Astrocyte (in vitro differentiated cells and primary cell): Measurements from ENCODE around the gene FAM234A. TPM values are rescaled to one million over a fixed set of nuclear protein-coding genes. Genes with fewer than 3 reads are reported as not detected.

Experiments
- DNase-seq: peaks from one replicate; pipeline ENCODE4 v3.0.0-alpha.2; 2010; ENCODE audit warnings: low read depth
- FAIRE-seq: peaks from 2 replicates; lab custom pipeline; 2011; peaks lifted over from hg19 to GRCh38; lab: Jason Lieb, UNC
- H2AFZ ChIP-seq: 2 replicates; pipeline ENCODE4 v1.6.0; 2012; ENCODE audit warnings: low read depth, low read length, inconsistent platforms
- H3K27ac ChIP-seq: 2 replicates; pipeline ENCODE4 v1.5.1; 2011; ENCODE audit warnings: low read depth, low read length, inconsistent platforms
- H3K27me3 ChIP-seq: 2 replicates; pipeline ENCODE4 v1.6.0; 2011; ENCODE audit warnings: low read length, inconsistent platforms; ENCODE audit not compliant: insufficient read depth
- H3K36me3 ChIP-seq: 2 replicates; pipeline ENCODE4 v1.5.1; 2011; ENCODE audit warnings: low read length, inconsistent platforms; ENCODE audit not compliant: insufficient read depth
- H3K4me1 ChIP-seq: 2 replicates; pipeline ENCODE4 v1.5.1; 2011; ENCODE audit warnings: low read length, inconsistent platforms; ENCODE audit not compliant: insufficient read depth
- H3K4me2 ChIP-seq: 2 replicates; pipeline ENCODE4 v1.6.0; 2012; ENCODE audit warnings: low read length, inconsistent platforms
- H3K4me3 ChIP-seq: 2 replicates; pipeline ENCODE4 v1.5.1; 2011; ENCODE audit warnings: low read depth, mild to moderate bottlenecking, low read length, inconsistent platforms; ENCODE audit not compliant: insufficient read depth
- H3K79me2 ChIP-seq: 2 replicates; pipeline ENCODE4 v1.6.0; 2012; ENCODE audit warnings: mild to moderate bottlenecking, low read length, inconsistent platforms; ENCODE audit not compliant: insufficient read depth
- H3K9ac ChIP-seq: 2 replicates; pipeline ENCODE4 v1.6.0; 2012; ENCODE audit warnings: mild to moderate bottlenecking, low read length, inconsistent platforms
- H3K9me3 ChIP-seq: 2 replicates; pipeline ENCODE4 v1.5.1; 2012; ENCODE audit warnings: low read depth, mild to moderate bottlenecking, low read length, inconsistent platforms; ENCODE audit not compliant: insufficient read depth
- H4K20me1 ChIP-seq: 2 replicates; pipeline ENCODE4 v1.6.0; 2012; ENCODE audit warnings: low read length, inconsistent platforms; ENCODE audit not compliant: insufficient read depth
- H3K27ac Mint-ChIP-seq: one replicate; pipeline ENCODE4 v1.8.0; 2021; ENCODE audit warnings: mild to moderate bottlenecking, mixed read lengths; ENCODE audit not compliant: unreplicated experiment
- H3K27me3 Mint-ChIP-seq: one replicate; pipeline ENCODE4 v1.8.0; 2021; ENCODE audit warnings: low read depth, mixed read lengths; ENCODE audit not compliant: unreplicated experiment
- H3K36me3 Mint-ChIP-seq: one replicate; pipeline ENCODE4 v1.8.0; 2021; ENCODE audit warnings: low read depth, mixed read lengths; ENCODE audit not compliant: unreplicated experiment
- H3K4me1 Mint-ChIP-seq: one replicate; pipeline ENCODE4 v1.8.0; 2021; ENCODE audit warnings: low read depth, mixed read lengths; ENCODE audit not compliant: unreplicated experiment
- H3K4me3 Mint-ChIP-seq: one replicate; pipeline ENCODE4 v1.8.0; 2021; ENCODE audit warnings: mild to moderate bottlenecking, moderate library complexity, mixed read lengths; ENCODE audit not compliant: unreplicated experiment
- H3K9me3 Mint-ChIP-seq: one replicate; pipeline ENCODE4 v1.8.0; 2021; ENCODE audit warnings: mild to moderate bottlenecking, mixed read lengths; ENCODE audit not compliant: unreplicated experiment
- EZH2 ChIP-seq: IDR thresholded peaks from 2 replicates; pipeline ENCODE4 v1.6.1; 2012; ENCODE audit warnings: mild to moderate bottlenecking, low read length, inconsistent platforms; ENCODE audit not compliant: insufficient read depth
- total RNA-seq: library from RNA; stranded (reverse); gene quantifications from 2 replicates; pipeline ENCODE4 v1.2.1, GENCODE V29; 2021
- TF ChIP-seq, protein P1 (sequence below): IDR thresholded peaks from 2 replicates; pipeline ENCODE4 v1.5.1; 2011; ENCODE audit warnings: low read depth, mild to moderate bottlenecking, inconsistent platforms, low read length, moderate library complexity; ENCODE audit not compliant: insufficient read depth

Gene FAM234A
- total RNA-seq, 1 donor from 2014 or later, result 70.8 TPM

DNA sequence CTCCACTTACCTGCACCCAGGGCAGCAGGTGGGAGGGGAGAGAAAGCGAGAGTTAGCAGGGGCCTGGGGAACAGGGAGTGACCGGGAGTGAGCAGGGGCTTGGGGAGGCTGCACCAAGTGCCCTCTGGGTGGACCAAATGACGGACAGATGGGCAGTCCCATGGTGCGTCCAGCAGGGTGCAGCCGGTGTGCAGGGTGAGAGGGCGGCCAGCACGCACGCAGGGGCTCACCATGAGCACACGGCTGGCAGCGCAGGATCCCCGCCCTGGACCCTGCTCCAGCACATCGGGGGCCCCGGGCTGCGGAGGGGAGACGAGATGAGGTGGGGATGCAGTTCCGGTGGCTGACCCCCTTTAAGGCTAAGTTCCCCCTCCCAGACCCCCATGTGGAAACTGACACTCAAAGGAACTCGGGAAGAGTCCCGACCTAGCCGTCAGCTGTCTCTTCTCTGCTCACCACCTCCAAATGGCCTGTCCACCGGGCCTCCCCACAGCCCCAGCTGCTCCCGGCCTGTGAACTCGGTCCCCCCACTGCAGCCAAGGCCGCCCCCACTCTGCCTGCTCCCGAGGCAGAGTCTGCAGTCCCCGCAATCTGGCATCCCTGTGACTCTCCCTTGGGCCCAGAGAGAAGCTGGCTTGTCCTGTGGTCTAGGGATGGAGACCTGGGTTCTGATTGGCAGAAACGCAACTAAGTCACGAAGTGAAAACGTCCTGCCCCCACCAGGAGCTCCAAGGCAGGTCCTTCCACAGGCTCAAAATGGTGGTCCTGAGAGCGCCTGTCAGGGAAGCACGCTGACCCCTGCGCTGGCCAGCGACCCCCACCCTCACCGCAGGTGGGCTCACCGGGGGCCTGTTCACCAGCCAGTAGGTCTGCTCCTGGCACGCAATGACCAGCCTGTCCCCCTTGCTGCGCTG is 38.3 kb downstream of the FAM234A start:
- H3K4me1 Mint-ChIP-seq, result no peaks in the 10 kb centered on the region
- H3K4me2 ChIP-seq, result no peak overlapping the region
- H4K20me1 ChIP-seq, result no peaks in the 10 kb centered on the region
- FAIRE-seq (no peak), DNase-seq (no peak)
- no peaks in the 10 kb centered on the region for H3K79me2 ChIP-seq
- TF ChIP-seq EZH2, result no peak
- no peaks in the 10 kb centered on the region for H3K9me3 ChIP-seq
- H2AFZ ChIP-seq, result no peak overlapping the region
- H3K36me3 ChIP-seq, result no peaks in the 10 kb centered on the region
- H3K9ac ChIP-seq, result no peak overlapping the region
- no peak overlapping the region for H3K27ac ChIP-seq
- no peak overlapping the region for H3K4me3 Mint-ChIP-seq
- H3K36me3 Mint-ChIP-seq, result peaks cover 2% of the 10 kb centered on the region
- H3K4me1 ChIP-seq, result peaks cover 4% of the 10 kb centered on the region
- H3K9me3 Mint-ChIP-seq, result no peaks in the 10 kb centered on the region
- no peak overlapping the region for H3K4me3 ChIP-seq
- H3K27ac Mint-ChIP-seq, result no peak overlapping the region
- peaks cover 20% of the 10 kb centered on the region for H3K27me3 Mint-ChIP-seq
- no peaks in the 10 kb centered on the region for H3K27me3 ChIP-seq

GRCh38 chr16:273547-274421 is 39.2 kb downstream of the FAM234A start:
- FAIRE-seq (no peak), DNase-seq (no peak)
- H2AFZ ChIP-seq, result no peak overlapping the region
- Mint-ChIP-seq H3K36me3 (no peaks in the 10 kb centered on the region), H3K4me3 (no peak overlapping the region), H3K27ac (no peak overlapping the region), H3K27me3 (peaks cover 15% of the 10 kb centered on the region), H3K9me3 (no peaks in the 10 kb centered on the region), H3K4me1 (no peaks in the 10 kb centered on the region)
- H3K9me3 ChIP-seq, result no peaks in the 10 kb centered on the region
- H3K4me1 ChIP-seq, result peaks cover 4% of the 10 kb centered on the region
- no peaks in the 10 kb centered on the region for H3K36me3 ChIP-seq
- H3K27me3 ChIP-seq, result no peaks in the 10 kb centered on the region
- no peaks in the 10 kb centered on the region for H4K20me1 ChIP-seq
- no peak overlapping the region for H3K9ac ChIP-seq
- H3K27ac ChIP-seq, result no peak overlapping the region
- no peaks in the 10 kb centered on the region for H3K79me2 ChIP-seq
- H3K4me3 ChIP-seq, result no peak overlapping the region
- H3K4me2 ChIP-seq, result no peak overlapping the region
- TF ChIP-seq, protein P1, sequence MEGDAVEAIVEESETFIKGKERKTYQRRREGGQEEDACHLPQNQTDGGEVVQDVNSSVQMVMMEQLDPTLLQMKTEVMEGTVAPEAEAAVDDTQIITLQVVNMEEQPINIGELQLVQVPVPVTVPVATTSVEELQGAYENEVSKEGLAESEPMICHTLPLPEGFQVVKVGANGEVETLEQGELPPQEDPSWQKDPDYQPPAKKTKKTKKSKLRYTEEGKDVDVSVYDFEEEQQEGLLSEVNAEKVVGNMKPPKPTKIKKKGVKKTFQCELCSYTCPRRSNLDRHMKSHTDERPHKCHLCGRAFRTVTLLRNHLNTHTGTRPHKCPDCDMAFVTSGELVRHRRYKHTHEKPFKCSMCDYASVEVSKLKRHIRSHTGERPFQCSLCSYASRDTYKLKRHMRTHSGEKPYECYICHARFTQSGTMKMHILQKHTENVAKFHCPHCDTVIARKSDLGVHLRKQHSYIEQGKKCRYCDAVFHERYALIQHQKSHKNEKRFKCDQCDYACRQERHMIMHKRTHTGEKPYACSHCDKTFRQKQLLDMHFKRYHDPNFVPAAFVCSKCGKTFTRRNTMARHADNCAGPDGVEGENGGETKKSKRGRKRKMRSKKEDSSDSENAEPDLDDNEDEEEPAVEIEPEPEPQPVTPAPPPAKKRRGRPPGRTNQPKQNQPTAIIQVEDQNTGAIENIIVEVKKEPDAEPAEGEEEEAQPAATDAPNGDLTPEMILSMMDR, result no peak
- no peak for TF ChIP-seq EZH2

GRCh38 chr16:275041-275641 is 40.5 kb downstream of the FAM234A start:
- DNase-seq (no peak), FAIRE-seq (no peak)
- TF ChIP-seq, protein P1, result no peak
- peak; percentile 83 for TF ChIP-seq EZH2
- peaks cover 18% of the 10 kb centered on the region for H3K27me3 Mint-ChIP-seq
- peaks cover 4% of the 10 kb centered on the region for H3K4me1 ChIP-seq
- H3K36me3 Mint-ChIP-seq, result no peaks in the 10 kb centered on the region
- no peaks in the 10 kb centered on the region for H3K9me3 ChIP-seq
- no peak overlapping the region for H3K27ac ChIP-seq
- no peak overlapping the region for H3K4me3 ChIP-seq
- no peaks in the 10 kb centered on the region for H3K9me3 Mint-ChIP-seq
- no peak overlapping the region for H3K27ac Mint-ChIP-seq
- H4K20me1 ChIP-seq, result peaks cover 4% of the 10 kb centered on the region
- H2AFZ ChIP-seq, result peak overlapping the region; percentile 52
- no peaks in the 10 kb centered on the region for H3K36me3 ChIP-seq
- H3K4me3 Mint-ChIP-seq, result no peak overlapping the region
- H3K9ac ChIP-seq, result no peak overlapping the region
- no peaks in the 10 kb centered on the region for H3K79me2 ChIP-seq
- peak overlapping the region; percentile 76 for H3K4me2 ChIP-seq
- H3K27me3 ChIP-seq, result peaks cover 5% of the 10 kb centered on the region
- H3K4me1 Mint-ChIP-seq, result no peaks in the 10 kb centered on the region
